Mesendoderm (in vitro differentiated cells): ENCODE results near the gene NFATC1.
A peak's percentile ranks its signal among the peaks of the same experiment; 100 is the strongest.

Experiments
- DNase-seq: peaks from one replicate; pipeline ENCODE4 v3.0.0; 2013
- H2AK5ac ChIP-seq: 2 replicates; pipeline ENCODE4 v1.6.1; 2013; ENCODE audit warnings: low read length, inconsistent platforms
- H2BK120ac ChIP-seq: 2 replicates; pipeline ENCODE4 v1.6.1; 2013; ENCODE audit warnings: low read depth, mild to moderate bottlenecking, low read length, moderate library complexity, mixed read lengths
- H2BK15ac ChIP-seq: replicated peaks from 2 replicates; pipeline ENCODE4 v1.6.1; 2013; ENCODE audit warnings: low read depth, mild to moderate bottlenecking, moderate library complexity
- H2BK5ac ChIP-seq: 2 replicates; pipeline ENCODE4 v1.6.1; 2013; ENCODE audit warnings: low read length, inconsistent platforms
- H3K18ac ChIP-seq: 2 replicates; pipeline ENCODE4 v1.6.1; 2013; ENCODE audit warnings: mild to moderate bottlenecking, low read length, mixed read lengths
- H3K23ac ChIP-seq: one replicate; pipeline ENCODE4 v1.6.1; 2013; ENCODE audit warnings: low read length
- H3K27ac ChIP-seq: 2 replicates; pipeline ENCODE4 v1.5.1; 2013; ENCODE audit warnings: low read depth, mild to moderate bottlenecking, inconsistent platforms, low read length, moderate library complexity
- H3K27me3 ChIP-seq: 2 replicates; pipeline ENCODE4 v1.6.1; 2013; ENCODE audit warnings: low read length, control low read depth, mild to moderate bottlenecking, inconsistent platforms; ENCODE audit not compliant: insufficient read depth, poor library complexity
- H3K36me3 ChIP-seq: 2 replicates; pipeline ENCODE4 v1.6.1; 2013; ENCODE audit warnings: low read length, inconsistent platforms; ENCODE audit not compliant: control insufficient read depth, insufficient read depth
- H3K4ac ChIP-seq: one replicate; pipeline ENCODE4 v1.6.1; 2013; ENCODE audit warnings: low read depth, mild to moderate bottlenecking, low read length, moderate library complexity
- H3K4me1 ChIP-seq: 2 replicates; pipeline ENCODE4 v1.6.1; 2013; ENCODE audit warnings: low read depth, low read length, inconsistent platforms; ENCODE audit not compliant: control insufficient read depth
- H3K4me2 ChIP-seq: 2 replicates; pipeline ENCODE4 v1.6.1; 2013; ENCODE audit warnings: low read length
- H3K4me3 ChIP-seq: 2 replicates; pipeline ENCODE4 v1.5.1; 2013; ENCODE audit warnings: mild to moderate bottlenecking, low read length
- H3K56ac ChIP-seq: one replicate; pipeline ENCODE4 v1.6.1; 2013; ENCODE audit warnings: low read length
- H3K79me1 ChIP-seq: 2 replicates; pipeline ENCODE4 v1.6.1; 2013; ENCODE audit warnings: low read length, inconsistent platforms
- H3K79me2 ChIP-seq: 2 replicates; pipeline ENCODE4 v1.6.1; 2013; ENCODE audit warnings: mild to moderate bottlenecking, low read length; ENCODE audit not compliant: control insufficient read depth, insufficient read depth
- H3K9ac ChIP-seq: 2 replicates; pipeline ENCODE4 v1.6.1; 2013; ENCODE audit warnings: low read length, inconsistent platforms
- H4K5ac ChIP-seq: one replicate; pipeline ENCODE4 v1.6.1; 2013; ENCODE audit warnings: low read length
- H4K8ac ChIP-seq: one replicate; pipeline ENCODE4 v1.6.1; 2013; ENCODE audit warnings: low read depth, mild to moderate bottlenecking, control low read depth, low read length, moderate library complexity
- WGBS: extraction: QIAGEN DNeasy Blood & Tissue Kit; methylation state at CpG from one replicate; pipeline ENCODE4 v1.1.7; 2013; ENCODE audit warnings: low lambda C conversion rate, missing lambda C conversion rate; ENCODE audit not compliant: insufficient coverage; ENCODE audit errors: extremely low coverage; 5-methylcytosine and 5-hydroxymethylcytosine counted together

NFATC1 gene

DNA sequence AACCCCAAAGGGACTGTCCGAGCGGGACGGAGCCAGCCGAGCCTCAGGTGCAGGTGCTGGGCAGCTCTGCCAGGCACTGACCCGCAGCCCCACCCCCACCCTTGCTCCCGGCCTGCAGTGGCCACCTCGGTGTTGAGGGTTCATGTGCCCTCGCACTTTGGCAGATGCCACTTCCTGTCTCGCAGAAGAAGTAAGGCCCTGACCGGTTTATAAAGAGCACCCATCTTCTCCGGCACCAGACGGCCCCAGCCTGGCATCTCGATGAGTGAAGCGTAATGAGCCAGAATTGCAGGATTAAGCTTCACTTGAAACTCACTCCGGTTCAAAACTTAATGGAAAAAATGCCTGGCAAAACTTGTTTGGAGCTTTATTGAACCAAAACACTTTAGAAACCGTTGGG, 10.9 kb upstream of the NFATC1 start:
- no CpG with 5 or more reads among the region's 16 CpGs for WGBS
- H3K4me1 ChIP-seq: peaks cover 2% of the 10 kb centered on the region
- H3K27me3 ChIP-seq: no peaks in the 10 kb centered on the region
- no peak overlapping the region for H3K23ac ChIP-seq
- H3K4me2 ChIP-seq: no peak overlapping the region
- H2AK5ac ChIP-seq: no peak overlapping the region
- no peak for DNase-seq
- H3K27ac ChIP-seq: no peak overlapping the region
- no peak overlapping the region for H4K8ac ChIP-seq
- no peaks in the 10 kb centered on the region for H3K79me2 ChIP-seq
- no peak overlapping the region for H2BK120ac ChIP-seq
- H3K4me3 ChIP-seq: no peak overlapping the region
- H3K36me3 ChIP-seq: no peaks in the 10 kb centered on the region
- H3K56ac ChIP-seq: no peak overlapping the region
- H3K18ac ChIP-seq: no peak overlapping the region
- H3K9ac ChIP-seq: no peak overlapping the region
- no peak overlapping the region for H2BK15ac ChIP-seq
- H3K79me1 ChIP-seq: no peaks in the 10 kb centered on the region
- no peak overlapping the region for H3K4ac ChIP-seq
- H2BK5ac ChIP-seq: no peak overlapping the region
- H4K5ac ChIP-seq: no peak overlapping the region

DNA sequence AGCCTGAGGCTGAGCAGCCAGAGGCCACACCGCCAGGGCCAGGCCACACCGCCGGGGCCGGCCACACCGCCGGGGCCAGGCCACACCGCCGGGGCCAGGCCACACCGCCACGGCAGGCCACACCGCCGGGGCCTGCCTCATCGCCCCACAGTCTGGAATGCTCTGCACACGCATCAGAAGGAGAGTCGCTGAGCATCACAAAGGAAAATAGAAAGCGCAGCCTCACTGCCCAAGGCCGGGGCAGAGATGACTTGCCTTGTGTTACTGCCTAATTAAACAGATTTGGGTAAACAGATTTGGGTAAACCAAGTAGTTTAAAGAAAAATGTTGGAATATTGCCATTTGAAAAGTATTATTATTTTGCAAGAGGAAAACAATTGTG, 10.4 kb upstream of the NFATC1 start:
- Histone ChIP-seq H3K27ac (no peak overlapping the region), H3K4ac (no peak overlapping the region), H4K8ac (no peak overlapping the region), H3K4me1 (peaks cover 2% of the 10 kb centered on the region), H3K23ac (no peak overlapping the region), H2BK5ac (no peak overlapping the region), H3K27me3 (no peaks in the 10 kb centered on the region), H3K4me3 (no peak overlapping the region), H3K56ac (no peak overlapping the region), H3K36me3 (no peaks in the 10 kb centered on the region), H2AK5ac (no peak overlapping the region), H4K5ac (no peak overlapping the region), H3K79me1 (no peaks in the 10 kb centered on the region), H3K18ac (no peak overlapping the region), H3K9ac (no peak overlapping the region), H3K79me2 (no peaks in the 10 kb centered on the region), H2BK120ac (no peak overlapping the region), H2BK15ac (no peak overlapping the region), H3K4me2 (no peak overlapping the region)
- no peak for DNase-seq
- no CpG with 5 or more reads among the region's 17 CpGs for WGBS

DNA sequence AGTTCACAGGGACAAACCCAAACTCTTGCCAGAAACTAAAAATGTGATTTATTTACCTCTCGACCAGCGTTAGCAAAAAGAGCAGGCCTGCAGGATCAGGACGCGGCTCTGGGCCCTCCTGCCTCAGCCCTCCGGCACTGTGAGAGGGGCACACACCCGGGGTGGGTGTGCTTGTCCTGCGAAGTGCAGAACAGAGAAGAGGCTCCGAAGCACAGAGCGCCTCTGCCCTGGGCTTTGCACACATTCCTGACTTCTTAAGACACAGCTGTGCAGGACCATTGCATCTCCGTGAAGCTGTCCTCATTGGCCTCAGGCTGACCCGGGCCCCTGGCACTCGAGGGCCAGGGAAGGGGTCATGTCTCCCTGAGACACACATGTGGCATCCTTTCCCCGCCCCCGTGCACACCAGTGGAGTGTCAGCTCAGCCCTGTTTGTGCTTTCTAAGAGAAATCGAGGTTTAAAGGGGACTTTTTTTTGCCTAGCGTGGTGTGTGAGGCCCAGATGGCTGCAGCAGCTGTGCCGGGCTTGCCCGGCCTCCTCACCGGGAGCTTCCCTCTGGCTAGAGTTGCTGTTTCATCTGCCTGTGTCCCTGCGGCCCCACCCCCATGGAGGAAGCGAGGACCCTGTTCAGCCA, 9.9 kb upstream of the NFATC1 start:
- Histone ChIP-seq H3K9ac (no peak overlapping the region), H2AK5ac (no peak overlapping the region), H4K5ac (no peak overlapping the region), H3K4ac (no peak overlapping the region), H3K18ac (no peak overlapping the region), H3K27ac (no peak overlapping the region), H3K4me2 (no peak overlapping the region), H2BK15ac (no peak overlapping the region), H3K56ac (no peak overlapping the region), H3K79me1 (no peaks in the 10 kb centered on the region), H3K4me3 (no peak overlapping the region), H3K36me3 (no peaks in the 10 kb centered on the region), H4K8ac (no peak overlapping the region), H3K23ac (no peak overlapping the region), H3K79me2 (no peaks in the 10 kb centered on the region), H3K27me3 (no peaks in the 10 kb centered on the region), H2BK120ac (no peak overlapping the region), H2BK5ac (no peak overlapping the region), H3K4me1 (peaks cover 2% of the 10 kb centered on the region)
- no CpG with 5 or more reads among the region's 21 CpGs for WGBS
- no peak for DNase-seq

DNA sequence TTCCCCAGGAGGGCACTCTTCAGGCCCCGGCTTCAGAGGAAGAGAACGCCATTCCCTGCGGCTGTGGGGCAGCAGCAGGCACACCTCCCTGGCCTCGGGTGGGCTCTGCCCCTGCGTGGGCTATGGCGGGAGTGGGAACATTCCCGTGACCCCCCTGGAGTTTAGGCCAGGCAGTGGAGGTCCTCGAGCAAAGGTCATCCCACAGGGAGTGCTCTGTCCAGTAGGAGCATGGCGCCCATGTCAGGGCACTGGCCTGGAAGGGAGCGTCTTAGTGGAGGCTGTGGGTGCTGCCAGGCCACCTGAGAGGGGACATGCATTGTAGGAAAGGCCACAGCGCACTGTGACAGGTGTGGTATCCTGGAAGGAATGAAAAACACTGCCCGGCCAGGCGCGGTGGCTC, 9.2 kb upstream of the NFATC1 start:
- Histone ChIP-seq H3K79me1 (no peaks in the 10 kb centered on the region), H4K8ac (no peak overlapping the region), H2BK120ac (no peak overlapping the region), H3K79me2 (no peaks in the 10 kb centered on the region), H3K23ac (no peak overlapping the region), H3K4ac (no peak overlapping the region), H3K9ac (no peak overlapping the region), H2AK5ac (no peak overlapping the region), H3K27me3 (peaks cover 2% of the 10 kb centered on the region), H2BK15ac (no peak overlapping the region), H3K4me2 (no peak overlapping the region), H4K5ac (no peak overlapping the region), H2BK5ac (no peak overlapping the region), H3K4me1 (peaks cover 2% of the 10 kb centered on the region), H3K4me3 (no peak overlapping the region), H3K18ac (no peak overlapping the region), H3K36me3 (no peaks in the 10 kb centered on the region), H3K27ac (no peak overlapping the region), H3K56ac (no peak overlapping the region)
- no peak for DNase-seq
- no CpG with 5 or more reads among the region's 14 CpGs for WGBS

DNA sequence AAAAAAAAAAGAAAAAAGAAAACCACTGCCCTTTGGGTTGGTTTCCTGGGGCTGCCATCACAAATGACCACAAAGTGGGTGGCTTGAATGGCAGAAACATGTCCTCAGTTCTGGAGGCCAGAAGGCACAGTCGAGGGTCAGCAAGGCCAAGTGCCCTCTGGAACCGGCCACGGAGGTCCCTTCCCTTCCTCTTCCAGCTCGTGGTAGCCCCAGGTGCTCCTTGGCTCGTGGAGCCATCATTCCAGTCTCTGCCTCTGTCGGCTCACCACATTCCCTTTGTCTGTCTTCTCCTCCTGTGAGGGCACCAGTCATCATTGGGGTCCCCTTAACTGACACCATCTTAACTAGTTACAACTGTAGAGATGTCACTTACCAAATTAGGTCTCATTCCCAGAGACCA, 8.5 kb upstream of the NFATC1 start:
- H3K4ac ChIP-seq: no peak overlapping the region
- H3K9ac ChIP-seq: no peak overlapping the region
- H2BK15ac ChIP-seq: no peak overlapping the region
- H3K79me1 ChIP-seq: no peaks in the 10 kb centered on the region
- peaks cover 2% of the 10 kb centered on the region for H3K4me1 ChIP-seq
- peak overlapping the region; percentile 69 for H2AK5ac ChIP-seq
- H3K4me3 ChIP-seq: no peak overlapping the region
- no peak overlapping the region for H4K5ac ChIP-seq
- no CpG with 5 or more reads among the region's 6 CpGs for WGBS
- no peak overlapping the region for H4K8ac ChIP-seq
- no peaks in the 10 kb centered on the region for H3K79me2 ChIP-seq
- H3K36me3 ChIP-seq: no peaks in the 10 kb centered on the region
- H3K56ac ChIP-seq: no peak overlapping the region
- H3K18ac ChIP-seq: no peak overlapping the region
- no peak overlapping the region for H3K4me2 ChIP-seq
- H3K27me3 ChIP-seq: peaks cover 7% of the 10 kb centered on the region
- H3K27ac ChIP-seq: no peak overlapping the region
- no peak for DNase-seq
- H2BK120ac ChIP-seq: no peak overlapping the region
- no peak overlapping the region for H2BK5ac ChIP-seq
- H3K23ac ChIP-seq: no peak overlapping the region

DNA sequence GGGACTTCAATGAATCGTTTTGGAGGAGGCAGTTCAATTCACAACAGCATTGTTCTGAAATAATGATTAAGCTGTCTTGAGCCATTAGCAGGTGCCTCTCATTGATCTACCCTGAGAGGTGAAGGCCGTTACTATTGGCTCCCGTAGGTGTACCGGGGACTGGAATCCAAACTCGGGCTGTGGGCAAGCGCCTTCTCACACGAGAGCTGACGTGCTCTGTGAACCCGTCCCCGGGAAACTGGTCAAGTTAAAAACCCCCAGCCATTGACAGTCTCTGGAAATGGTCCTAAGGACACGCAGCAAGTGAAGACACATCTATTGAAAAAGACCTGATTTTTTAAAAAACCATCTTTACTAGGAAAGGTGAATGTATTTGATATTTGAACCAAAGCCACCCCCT, 8.1 kb upstream of the NFATC1 start:
- WGBS: no CpG with 5 or more reads among the region's 11 CpGs
- H3K4ac ChIP-seq: no peak overlapping the region
- no peak overlapping the region for H2AK5ac ChIP-seq
- H3K27ac ChIP-seq: no peak overlapping the region
- no peak overlapping the region for H3K56ac ChIP-seq
- H3K23ac ChIP-seq: no peak overlapping the region
- H3K36me3 ChIP-seq: no peaks in the 10 kb centered on the region
- DNase-seq: no peak
- no peaks in the 10 kb centered on the region for H3K79me1 ChIP-seq
- no peaks in the 10 kb centered on the region for H3K79me2 ChIP-seq
- no peak overlapping the region for H3K4me2 ChIP-seq
- no peak overlapping the region for H2BK5ac ChIP-seq
- peaks cover 2% of the 10 kb centered on the region for H3K4me1 ChIP-seq
- no peak overlapping the region for H4K5ac ChIP-seq
- no peak overlapping the region for H3K4me3 ChIP-seq
- H3K18ac ChIP-seq: no peak overlapping the region
- H2BK120ac ChIP-seq: no peak overlapping the region
- H4K8ac ChIP-seq: no peak overlapping the region
- H2BK15ac ChIP-seq: no peak overlapping the region
- no peak overlapping the region for H3K9ac ChIP-seq
- peaks cover 11% of the 10 kb centered on the region for H3K27me3 ChIP-seq
